VCaP (cell line): ENCODE measurements around the gene ZNF146.

Source experiments
- H3K27ac ChIP-seq: fragments of 450-650 bp; 2 replicates; pipeline ENCODE4 v1.5.1; 2017
- TF ChIP-seq, protein P1 (sequence below): fragments of 450-650 bp; conservative IDR thresholded peaks from 2 replicates; pipeline ENCODE4 v1.5.1; 2017; ENCODE audit warnings: mild to moderate bottlenecking, moderate library complexity

The ZNF146 gene

DNA sequence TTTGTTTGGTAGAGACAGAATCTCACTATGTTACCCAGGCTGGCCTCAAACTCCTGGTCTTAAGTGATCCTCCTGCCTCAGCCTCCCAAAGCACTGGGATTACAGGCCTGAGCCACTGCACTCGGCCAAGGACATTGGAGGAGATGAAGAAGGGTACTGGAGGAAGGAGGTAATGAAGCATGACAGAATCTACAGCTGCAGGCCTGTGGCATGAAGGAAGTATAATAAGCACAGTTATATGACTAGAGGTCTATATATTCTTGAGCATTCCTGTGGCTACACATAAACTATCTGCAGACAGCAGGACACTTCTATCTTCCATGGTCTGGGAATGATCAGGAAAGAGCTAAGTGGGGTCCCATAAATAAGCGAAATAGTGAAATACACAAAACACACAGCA is 18.7 kb upstream of the ZNF146 start:
- H3K27ac ChIP-seq = no peak overlapping the region
- TF ChIP-seq, protein P1, sequence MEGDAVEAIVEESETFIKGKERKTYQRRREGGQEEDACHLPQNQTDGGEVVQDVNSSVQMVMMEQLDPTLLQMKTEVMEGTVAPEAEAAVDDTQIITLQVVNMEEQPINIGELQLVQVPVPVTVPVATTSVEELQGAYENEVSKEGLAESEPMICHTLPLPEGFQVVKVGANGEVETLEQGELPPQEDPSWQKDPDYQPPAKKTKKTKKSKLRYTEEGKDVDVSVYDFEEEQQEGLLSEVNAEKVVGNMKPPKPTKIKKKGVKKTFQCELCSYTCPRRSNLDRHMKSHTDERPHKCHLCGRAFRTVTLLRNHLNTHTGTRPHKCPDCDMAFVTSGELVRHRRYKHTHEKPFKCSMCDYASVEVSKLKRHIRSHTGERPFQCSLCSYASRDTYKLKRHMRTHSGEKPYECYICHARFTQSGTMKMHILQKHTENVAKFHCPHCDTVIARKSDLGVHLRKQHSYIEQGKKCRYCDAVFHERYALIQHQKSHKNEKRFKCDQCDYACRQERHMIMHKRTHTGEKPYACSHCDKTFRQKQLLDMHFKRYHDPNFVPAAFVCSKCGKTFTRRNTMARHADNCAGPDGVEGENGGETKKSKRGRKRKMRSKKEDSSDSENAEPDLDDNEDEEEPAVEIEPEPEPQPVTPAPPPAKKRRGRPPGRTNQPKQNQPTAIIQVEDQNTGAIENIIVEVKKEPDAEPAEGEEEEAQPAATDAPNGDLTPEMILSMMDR = no peak

DNA sequence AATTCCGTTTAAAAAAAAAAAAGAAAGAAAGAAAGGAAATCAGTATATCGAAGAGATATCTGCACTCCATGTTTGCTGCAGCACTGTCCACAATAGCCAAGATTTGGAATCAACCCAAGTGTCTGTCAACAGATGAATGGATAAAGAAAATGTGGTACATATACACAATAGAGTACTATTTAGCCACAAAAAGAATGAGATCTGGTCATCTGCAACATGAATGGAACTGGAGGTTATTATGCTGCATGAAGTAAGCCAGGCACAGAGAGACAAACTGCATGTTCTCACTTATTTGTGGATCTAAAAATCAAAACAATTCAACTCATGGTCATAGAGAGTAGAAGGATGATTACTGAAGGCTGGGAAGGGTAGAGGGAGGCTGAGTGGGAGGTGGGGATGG is 16.8 kb upstream of the ZNF146 start:
- H3K27ac ChIP-seq = no peak overlapping the region
- TF ChIP-seq, protein P1 = no peak

DNA sequence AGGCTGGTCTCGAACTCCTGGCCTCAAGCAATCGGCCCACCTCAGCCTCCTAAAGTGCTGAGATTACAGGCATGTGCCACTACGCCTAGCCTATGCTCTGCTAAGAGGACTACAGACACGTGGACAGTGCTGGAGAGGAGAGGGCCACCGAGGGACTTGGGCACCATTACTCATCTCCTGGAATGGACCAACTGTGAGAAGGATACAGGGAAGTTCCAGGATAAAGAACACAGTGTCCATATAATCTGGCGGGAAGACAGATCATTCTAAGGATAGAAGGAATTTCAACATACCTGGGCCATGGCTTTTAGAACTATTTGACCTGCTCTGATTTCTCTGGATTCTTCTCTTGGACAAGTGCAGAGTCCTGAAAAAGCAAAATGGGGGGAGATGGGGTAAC is 13.2 kb upstream of the ZNF146 start:
- H3K27ac ChIP-seq = no peak overlapping the region
- TF ChIP-seq, protein P1 = no peak

DNA sequence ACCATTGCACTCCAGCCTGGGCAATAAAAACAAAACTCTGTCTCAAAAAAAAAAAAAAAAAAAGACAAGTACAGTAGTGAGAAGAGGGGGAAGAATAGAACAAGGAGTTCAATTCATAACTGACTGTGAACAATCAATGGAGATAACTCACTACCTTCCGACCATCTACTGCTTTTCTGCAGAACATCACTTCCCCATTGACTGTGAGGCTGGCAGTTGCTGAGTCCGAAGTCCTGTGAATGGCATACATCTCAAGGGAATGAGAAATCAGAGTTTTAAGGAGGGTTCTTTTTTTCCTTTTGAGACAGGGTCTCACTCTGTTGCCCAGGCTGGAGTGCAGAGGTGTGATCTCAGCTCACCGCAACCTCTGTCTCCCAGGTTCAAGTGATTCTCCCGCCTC is 11.6 kb upstream of the ZNF146 start:
- no peak overlapping the region for H3K27ac ChIP-seq
- TF ChIP-seq, protein P1 = no peak

DNA sequence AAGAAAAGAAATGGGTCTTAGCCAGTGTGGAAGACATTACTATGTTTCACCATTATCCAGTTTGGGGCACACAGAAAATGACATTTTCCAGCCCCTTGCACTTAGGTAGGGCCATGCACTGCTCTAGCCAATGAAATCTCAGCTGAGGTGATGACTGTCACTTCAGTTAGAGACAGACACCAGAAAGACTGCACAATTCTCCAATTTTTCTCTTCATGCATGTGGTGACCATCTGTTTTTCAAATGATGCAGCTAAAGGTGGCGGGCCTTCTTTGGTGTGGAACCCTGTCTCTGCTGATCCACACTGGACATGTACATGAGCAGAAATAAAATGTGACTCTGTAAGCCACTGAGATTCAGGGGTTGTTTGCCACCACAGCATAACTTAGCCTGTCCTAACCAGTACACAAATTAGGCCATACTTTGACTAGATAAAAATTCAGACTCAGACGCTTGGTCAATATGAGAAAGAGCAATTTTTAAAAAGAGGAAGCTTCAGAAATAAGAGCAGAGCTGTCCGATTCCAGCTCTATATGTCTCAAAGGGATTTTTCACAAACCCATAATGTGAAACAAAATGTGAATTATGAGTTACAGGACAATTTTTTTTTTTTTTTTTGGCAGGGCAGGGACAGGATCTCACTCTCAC is 7.2 kb upstream of the ZNF146 start:
- TF ChIP-seq, protein P1 = no peak
- H3K27ac ChIP-seq = no peak overlapping the region

DNA sequence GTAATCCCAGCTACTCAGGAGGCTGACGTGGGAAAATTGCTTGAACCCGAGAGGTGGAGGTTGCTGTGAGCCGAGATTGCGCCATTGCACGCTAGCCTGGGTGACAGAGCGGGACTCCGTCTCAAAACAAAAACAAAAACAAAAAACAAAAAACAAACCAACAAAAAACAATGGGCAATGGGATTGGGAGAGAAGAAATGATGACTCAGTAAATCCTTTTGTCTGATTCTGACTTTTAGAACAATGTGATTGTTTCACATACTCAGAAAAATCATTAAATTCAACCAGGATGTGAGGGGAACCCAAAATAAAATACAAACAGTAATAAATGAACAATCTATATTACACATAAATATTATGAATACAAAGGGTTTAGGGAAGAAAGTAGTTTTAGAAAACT is 5.5 kb upstream of the ZNF146 start:
- TF ChIP-seq, protein P1 = no peak
- H3K27ac ChIP-seq = no peak overlapping the region

DNA sequence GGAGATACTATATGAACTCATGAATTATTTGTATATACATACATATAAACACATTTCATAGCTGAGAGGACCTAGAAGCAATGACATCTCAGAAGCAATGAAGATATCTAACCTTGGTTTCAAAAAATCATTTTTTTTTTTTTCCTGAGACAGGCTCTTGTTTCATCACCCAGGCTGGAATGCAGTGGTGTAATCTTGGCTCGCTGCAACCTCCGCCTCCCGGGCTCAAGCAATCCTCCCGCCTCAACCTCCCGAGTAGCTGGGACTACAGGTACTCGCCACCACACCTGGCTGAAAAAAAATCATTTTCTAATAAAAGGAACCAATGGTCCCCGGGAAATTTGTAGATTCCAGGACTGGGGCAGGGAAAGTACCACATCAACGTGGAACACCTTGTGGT is 4.4 kb upstream of the ZNF146 start:
- no peak overlapping the region for H3K27ac ChIP-seq
- TF ChIP-seq, protein P1 = no peak

DNA sequence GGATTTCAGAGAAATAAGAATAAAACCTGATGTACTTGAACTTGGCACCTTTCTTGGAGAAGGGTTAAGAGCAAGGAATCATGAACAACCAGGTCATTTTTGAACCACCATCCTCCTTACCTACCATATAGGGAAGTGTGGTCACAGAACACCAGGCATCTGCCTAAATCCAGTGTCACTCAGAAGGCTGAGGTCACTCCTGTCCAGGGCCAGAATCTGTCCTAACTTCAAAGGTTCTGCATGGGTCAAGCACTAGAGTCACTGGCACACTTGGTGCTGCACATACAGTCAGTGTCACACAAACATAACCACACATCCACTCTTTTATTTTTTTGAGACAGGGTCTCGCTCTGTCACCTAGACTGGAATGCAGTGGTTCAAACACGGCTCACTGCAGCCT is 2.0 kb upstream of the ZNF146 start:
- TF ChIP-seq, protein P1 = no peak
- H3K27ac ChIP-seq = no peak overlapping the region
